ENCODE data around the gene RTRAF. TPM values are rescaled to one million over a fixed set of nuclear protein-coding genes. Genes with fewer than 3 reads are reported as not detected.

RTRAF gene
- total and polyA plus RNA-seq, 9 donors: 47.4 to 223 (median 157) TPM

GRCh38 chr14:52000019-52000582 lies 10.8 kb downstream of the RTRAF start:
- H3K9me3 ChIP-seq: no peaks in the 10 kb centered on the region
- DNase-seq: no peak
- WGBS, 3 donors: 21 to 36% (median 35%) methylated on average over 3 of the region's 3 CpGs
- H3K4me1 ChIP-seq (ENCODE audit: insufficient read depth): no peaks in the 10 kb centered on the region
- no peak overlapping the region for H3K27ac ChIP-seq
- intact Hi-C loops (cut with DNase I): no loop called here
- TF ChIP-seq, protein P1, sequence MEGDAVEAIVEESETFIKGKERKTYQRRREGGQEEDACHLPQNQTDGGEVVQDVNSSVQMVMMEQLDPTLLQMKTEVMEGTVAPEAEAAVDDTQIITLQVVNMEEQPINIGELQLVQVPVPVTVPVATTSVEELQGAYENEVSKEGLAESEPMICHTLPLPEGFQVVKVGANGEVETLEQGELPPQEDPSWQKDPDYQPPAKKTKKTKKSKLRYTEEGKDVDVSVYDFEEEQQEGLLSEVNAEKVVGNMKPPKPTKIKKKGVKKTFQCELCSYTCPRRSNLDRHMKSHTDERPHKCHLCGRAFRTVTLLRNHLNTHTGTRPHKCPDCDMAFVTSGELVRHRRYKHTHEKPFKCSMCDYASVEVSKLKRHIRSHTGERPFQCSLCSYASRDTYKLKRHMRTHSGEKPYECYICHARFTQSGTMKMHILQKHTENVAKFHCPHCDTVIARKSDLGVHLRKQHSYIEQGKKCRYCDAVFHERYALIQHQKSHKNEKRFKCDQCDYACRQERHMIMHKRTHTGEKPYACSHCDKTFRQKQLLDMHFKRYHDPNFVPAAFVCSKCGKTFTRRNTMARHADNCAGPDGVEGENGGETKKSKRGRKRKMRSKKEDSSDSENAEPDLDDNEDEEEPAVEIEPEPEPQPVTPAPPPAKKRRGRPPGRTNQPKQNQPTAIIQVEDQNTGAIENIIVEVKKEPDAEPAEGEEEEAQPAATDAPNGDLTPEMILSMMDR (IDR thresholded peaks at IDR 0.05): no peak
- no peak for TF ChIP-seq POLR2A (IDR thresholded peaks at IDR 0.05)
- TF ChIP-seq EP300 (IDR thresholded peaks at IDR 0.05): no peak
- no peak overlapping the region for H3K4me3 ChIP-seq
- no peaks in the 10 kb centered on the region for H3K27me3 ChIP-seq
- no peaks in the 10 kb centered on the region for H3K36me3 ChIP-seq

DNA sequence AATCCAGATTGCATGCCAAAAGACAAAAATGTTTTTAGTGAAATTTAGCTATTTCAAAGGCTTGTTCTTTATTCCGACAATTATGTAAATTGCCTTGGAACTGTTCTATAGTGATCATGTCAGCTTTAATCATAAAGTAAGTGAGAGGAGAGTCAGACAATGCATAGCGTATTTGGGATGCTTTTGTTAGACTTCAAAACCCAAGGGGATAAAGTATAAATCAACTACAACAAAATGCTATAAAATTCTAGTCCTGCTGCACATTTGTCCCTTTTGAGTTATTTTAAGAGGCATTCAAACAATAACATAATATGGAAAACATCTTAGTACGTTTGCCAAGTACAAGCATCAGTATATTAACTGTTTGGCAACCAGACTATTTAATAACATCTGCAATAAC lies 11.3 kb downstream of the RTRAF start:
- Histone ChIP-seq H3K4me1 (ENCODE audit: insufficient read depth) (no peaks in the 10 kb centered on the region), H3K27me3 (no peaks in the 10 kb centered on the region), H3K4me3 (no peak overlapping the region), H3K9me3 (no peaks in the 10 kb centered on the region), H3K27ac (no peak overlapping the region), H3K36me3 (no peaks in the 10 kb centered on the region)
- DNase-seq: no peak
- TF ChIP-seq EP300 (IDR thresholded peaks at IDR 0.05): no peak
- TF ChIP-seq, protein P1 (IDR thresholded peaks at IDR 0.05): no peak
- TF ChIP-seq POLR2A (IDR thresholded peaks at IDR 0.05): no peak
- intact Hi-C loops (cut with DNase I): no loop called here
- 44 to 54% (median 50%) methylated on average over 3 of the region's 3 CpGs for WGBS, 3 donors

GRCh38 chr14:52002542-52002941 lies 13.2 kb downstream of the RTRAF start:
- no peak overlapping the region for H3K4me3 ChIP-seq
- no peaks in the 10 kb centered on the region for H3K4me1 ChIP-seq (ENCODE audit: insufficient read depth)
- 71 to 81% (median 79%) methylated on average over 4 of the region's 4 CpGs for WGBS, 3 donors
- no peaks in the 10 kb centered on the region for H3K36me3 ChIP-seq
- intact Hi-C loops (cut with DNase I): no loop called here
- no peaks in the 10 kb centered on the region for H3K27me3 ChIP-seq
- no peak overlapping the region for H3K27ac ChIP-seq
- TF ChIP-seq POLR2A (IDR thresholded peaks at IDR 0.05) (no peak), EP300 (IDR thresholded peaks at IDR 0.05) (no peak)
- TF ChIP-seq, protein P1 (IDR thresholded peaks at IDR 0.05): no peak
- no peak for DNase-seq
- H3K9me3 ChIP-seq: no peaks in the 10 kb centered on the region

DNA sequence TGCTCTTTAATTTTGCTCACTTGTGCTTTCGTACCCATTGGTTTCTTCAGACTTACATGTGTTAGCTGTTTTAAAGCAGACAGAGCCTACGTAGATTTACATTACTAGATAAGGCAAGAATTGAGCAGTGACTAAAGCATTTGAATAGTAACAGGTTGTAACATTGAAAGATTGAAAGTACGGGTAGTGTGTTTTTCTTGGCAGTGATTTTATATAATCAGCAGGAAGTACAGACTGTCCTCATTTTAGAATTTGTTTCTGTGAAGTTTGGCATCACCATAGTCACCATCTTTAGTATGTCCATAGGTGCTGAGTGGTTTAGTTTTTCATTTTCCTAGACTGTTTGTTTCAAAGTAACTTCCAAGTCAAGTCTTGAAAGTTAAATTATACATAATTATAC lies 14.0 kb downstream of the RTRAF start:
- Histone ChIP-seq H3K9me3 (no peaks in the 10 kb centered on the region), H3K27me3 (no peaks in the 10 kb centered on the region), H3K27ac (no peak overlapping the region), H3K4me3 (no peak overlapping the region), H3K4me1 (ENCODE audit: insufficient read depth) (peaks cover 4% of the 10 kb centered on the region), H3K36me3 (no peaks in the 10 kb centered on the region)
- intact Hi-C loops (cut with DNase I): no loop called here
- WGBS, 3 donors: 34 to 39% (median 37%) methylated on average over 3 of the region's 3 CpGs
- DNase-seq: no peak
- no peak for TF ChIP-seq EP300 (IDR thresholded peaks at IDR 0.05)
- no peak for TF ChIP-seq POLR2A (IDR thresholded peaks at IDR 0.05)
- TF ChIP-seq, protein P1 (IDR thresholded peaks at IDR 0.05): no peak

Measured in ovary (tissue), 9 donors.